ENCODE data around the gene DNAJC4.

Gene DNAJC4

DNA sequence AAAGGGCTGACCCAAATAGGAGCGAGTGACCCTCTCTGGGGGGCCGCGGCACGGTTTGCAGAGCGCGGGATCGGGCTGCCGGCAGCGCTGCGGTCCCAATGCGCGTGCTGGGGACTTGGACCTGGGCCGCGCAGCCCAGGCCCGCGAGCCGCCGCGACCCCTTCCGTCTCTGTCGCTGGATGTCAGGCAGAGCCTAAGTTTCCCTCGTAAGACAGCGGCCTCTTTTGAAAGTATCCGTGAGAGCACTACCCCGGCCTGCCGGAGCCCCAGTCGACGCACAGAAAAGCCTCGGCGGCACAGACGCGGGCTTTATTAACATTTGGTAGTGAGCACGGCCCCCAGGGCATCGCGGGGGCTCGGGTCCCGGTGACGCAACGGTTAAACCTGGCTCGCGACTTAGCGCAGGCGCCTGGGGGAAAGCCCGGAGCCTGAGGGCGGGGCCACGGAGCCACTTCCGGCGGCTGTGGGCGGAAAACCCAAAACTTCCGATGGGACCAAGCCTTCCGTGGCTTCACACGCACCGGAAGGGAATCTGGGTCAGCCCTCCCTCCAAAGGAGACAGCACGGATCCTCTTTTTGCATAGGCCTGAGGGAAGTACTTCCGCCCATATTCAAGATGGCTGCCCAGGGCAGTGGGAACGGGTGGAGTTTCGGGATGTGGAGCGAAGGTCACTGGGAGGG lies 39.3 kb downstream of the DNAJC4 start:
- peak; percentile 80 to 100 (median 98) for DNase-seq

DNA sequence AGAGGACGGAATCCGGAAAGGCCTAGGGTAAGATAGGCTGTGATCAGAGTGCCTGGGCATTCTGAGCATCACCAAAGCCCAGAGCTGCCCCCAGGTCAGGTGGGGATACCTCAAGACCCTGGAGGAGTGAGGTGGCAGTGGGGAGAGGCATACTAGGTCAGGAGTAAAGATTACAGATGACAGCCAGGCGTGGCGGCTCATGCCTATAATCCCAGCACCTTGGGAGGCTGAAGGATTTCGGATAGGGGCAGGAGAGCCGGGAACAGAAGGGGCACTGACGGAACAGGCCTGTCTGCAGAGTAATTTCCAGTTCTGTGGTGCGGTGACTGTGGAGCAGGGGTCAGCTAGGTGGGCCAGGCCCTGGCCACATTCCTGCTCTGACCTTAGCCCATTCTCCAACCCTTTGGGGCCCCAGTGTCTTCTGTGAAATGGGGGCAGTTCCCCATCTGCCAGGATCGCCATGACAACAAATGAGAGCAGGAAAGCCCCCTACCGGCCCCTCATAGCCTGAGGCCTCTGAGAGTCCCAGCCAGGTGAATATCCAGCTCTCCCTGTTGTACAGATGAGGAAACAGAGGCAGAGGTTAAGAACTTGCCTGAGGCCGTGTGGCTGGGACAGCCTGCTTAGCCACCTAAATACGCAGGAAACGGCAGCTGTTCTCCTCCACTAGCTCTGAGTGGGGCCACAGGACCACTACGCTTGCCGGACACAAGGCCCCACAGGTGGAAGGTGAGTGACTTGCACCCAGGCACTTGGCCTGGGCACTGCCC lies 44.9 kb downstream of the DNAJC4 start:
- DNase-seq: no peak

DNA sequence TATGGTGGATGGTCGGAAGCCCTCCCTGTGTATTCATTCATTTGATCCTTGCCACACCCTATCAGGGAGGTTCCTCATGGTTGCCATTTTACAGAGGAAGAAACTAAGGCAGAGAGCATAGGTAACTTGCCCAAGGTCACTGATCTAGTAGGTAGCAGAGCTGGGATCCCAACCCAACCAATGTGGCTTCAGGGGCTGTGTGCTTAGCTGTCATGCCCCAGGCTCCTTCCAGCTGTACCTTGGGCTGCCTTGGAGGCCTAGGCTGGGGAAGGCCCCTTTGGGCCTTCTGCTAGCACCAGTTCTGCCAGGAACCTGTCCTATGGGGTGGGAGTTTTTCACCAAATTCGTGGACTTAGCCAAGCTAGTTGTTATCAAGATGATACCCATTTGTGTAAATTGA lies 45.5 kb downstream of the DNAJC4 start:
- DNase-seq: no peak

DNA sequence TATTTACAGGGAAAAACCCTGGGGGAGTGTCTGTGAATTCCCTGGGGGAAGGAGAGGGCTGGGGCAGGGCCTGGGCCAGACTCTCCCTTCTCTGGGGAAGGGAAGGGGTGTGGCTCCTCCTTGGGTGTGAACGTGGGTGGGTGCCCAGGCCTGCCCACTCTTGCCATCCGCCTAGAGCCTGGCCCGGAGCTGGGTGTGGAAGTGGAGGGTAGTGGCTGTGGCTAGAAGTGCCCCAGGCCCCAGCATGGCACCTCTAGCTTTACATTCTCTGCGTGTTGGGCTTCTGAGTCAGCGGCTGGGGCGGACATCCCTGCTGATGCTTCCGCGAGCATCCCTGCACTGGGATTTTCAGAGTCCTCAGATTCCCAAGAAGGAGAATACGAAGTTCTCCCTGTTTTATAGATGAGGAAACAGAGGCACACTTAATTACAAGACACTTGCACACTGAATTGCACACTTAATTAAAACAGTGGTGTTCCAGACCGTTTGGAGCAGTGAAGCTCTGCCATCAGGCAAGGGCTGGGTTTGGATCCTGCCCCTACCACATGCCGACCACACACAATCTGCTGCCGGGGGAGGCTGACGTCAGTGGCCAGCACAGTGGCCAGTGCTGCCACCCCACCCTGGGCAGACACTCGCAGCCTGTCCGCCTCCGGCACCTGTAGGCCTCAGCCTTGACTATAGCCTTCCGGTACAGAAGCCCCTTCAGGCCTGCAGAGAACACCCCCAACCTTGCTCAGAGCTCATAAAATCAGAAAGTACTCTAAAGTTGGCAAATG lies 46.5 kb downstream of the DNAJC4 start:
- DNase-seq: peak in 1 of 58 donors; percentile 27

DNA sequence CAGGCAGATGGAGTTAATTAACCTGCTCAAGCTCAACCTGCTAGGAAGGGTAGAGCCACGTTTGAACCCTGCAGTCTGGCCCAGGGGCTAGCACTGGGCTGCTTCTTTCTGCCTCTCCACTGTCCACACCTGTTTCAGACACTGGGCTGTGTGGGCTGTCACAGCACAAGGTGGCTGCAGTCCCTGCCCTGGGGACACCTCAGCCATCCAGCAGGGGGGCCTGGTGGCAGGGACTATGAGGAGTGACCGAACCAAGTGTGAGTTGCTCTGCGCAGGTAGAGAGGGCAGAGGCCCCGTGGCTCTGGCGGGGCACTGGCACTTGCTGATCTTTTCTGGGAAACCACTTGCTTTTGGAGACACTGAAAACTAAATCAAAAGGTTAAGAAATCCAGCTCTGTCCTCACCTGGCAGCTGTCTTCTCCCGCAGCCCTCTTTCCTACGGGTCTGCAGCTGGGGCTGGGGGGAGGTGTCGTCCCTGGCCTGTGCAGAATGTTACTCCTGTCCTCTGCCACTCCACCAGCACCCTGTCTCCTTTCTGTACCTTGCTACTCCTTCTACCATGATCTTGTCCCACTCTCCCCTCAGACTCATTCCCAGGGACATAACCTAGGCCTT lies 48.3 kb downstream of the DNAJC4 start:
- no peak for DNase-seq

DNA sequence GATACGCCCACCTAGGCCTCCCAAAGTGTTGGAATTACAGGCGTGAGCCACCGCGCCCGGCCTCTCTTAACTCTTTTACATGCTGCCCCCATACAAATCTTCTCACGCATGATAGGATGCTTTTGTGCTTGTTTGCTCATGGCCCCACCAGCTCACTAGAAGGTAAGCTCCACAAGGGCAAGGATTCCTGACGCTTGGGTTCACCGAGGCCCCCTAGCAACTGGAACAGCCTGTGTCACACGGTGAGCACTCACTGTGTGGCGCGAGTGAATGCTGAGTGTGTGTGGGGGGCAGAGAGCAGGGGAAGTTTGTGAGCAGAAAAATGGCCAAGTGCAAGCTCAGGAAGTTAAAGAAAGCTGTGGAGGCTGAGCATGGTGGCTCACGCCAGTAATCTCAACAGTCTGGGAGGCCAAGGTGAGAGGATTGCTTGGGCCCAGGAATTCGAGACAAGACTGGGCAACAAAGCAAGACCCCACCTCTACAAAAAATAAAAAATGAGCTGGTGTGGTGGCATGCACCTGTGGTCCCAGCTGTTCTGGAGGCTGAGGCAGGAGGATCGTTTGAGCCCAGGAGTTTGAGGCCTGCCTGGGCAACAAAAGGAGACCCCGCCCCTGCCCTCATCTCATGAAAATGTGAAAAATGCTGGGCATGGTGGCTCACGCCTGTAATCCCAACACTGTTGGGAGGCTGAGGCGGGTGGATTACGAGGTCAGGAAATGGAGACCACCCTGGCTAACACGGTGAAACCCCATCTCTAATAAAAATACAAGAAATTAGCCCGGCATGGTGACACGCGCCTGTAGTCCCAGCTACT lies 51.8 kb downstream of the DNAJC4 start:
- DNase-seq: no peak

DNA sequence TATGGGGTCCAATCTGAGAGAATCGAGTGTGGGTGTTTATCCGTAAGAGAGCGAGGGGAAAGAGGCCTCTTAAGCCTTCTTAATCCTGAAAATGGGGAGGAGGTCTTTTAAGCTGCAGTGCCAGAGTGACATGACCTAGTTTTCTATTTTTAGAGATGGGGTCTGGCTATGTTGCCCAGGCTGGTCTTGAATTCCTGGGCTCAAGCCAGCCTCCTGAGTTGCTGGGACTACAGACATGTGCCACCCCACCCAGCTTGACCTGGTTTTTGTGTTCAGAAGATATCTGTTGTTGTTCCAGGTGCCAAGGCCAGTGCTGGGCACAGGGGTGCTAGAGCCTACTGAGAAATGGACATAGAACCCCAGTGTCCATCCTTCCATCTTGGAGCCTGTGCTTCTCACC lies 52.7 kb downstream of the DNAJC4 start:
- DNase-seq: no peak
